ENCODE measurements around the gene IST1. TPM values are rescaled to one million over a fixed set of nuclear protein-coding genes. Genes with fewer than 3 reads are reported as not detected.
A peak's percentile ranks its signal among the peaks of the same experiment; 100 is the strongest.
"Not testable (repeated sequence)": the region's sequence is repeated elsewhere in the genome, so short reads cannot be mapped to it uniquely, and the experiment has no call there.

The IST1 gene
- total RNA-seq (2014; rRNA removed; shearing (Covaris generic)), result 115 and 136 TPM in 2 replicates

GRCh38 chr16:71894921-71895678, at the start of gene IST1:
Gene IST1 (plus strand): TSS chr16:71895531. CDS start chr16:71915641, 20,110 bp downstream.
- DNase-seq (ENCODE audit: low spot score), result peak; percentile 97

GRCh38 chr16:71845639-71846430, 49.5 kb upstream of the IST1 start, which contains the start of gene ATXN1L:
Gene ATXN1L (plus strand): TSS chr16:71845976. CDS start chr16:71849741, 3,765 bp downstream.
- DNase-seq (ENCODE audit: low spot score), result peak; percentile 91

GRCh38 chr16:71846431-71846830, 48.9 kb upstream of the IST1 start:
- DNase-seq (ENCODE audit: low spot score), result peak; percentile 41

- DNase-seq (ENCODE audit: low spot score), result no peak
Observed at GRCh38 chr16:71847096-71847495, 48.2 kb upstream of the IST1 start.

GRCh38 chr16:71848622-71849021, 46.7 kb upstream of the IST1 start:
- DNase-seq (ENCODE audit: low spot score), result no peak

- no peak for DNase-seq (ENCODE audit: low spot score)
Observed at GRCh38 chr16:71851746-71852145, 43.6 kb upstream of the IST1 start.

GRCh38 chr16:71852158-71852557, 43.2 kb upstream of the IST1 start:
- DNase-seq (ENCODE audit: low spot score), result no peak

GRCh38 chr16:71852561-71852960, 42.8 kb upstream of the IST1 start:
- DNase-seq (ENCODE audit: low spot score), result no peak

- no peak for DNase-seq (ENCODE audit: low spot score)
Observed at GRCh38 chr16:71853413-71853812, 41.9 kb upstream of the IST1 start.

GRCh38 chr16:71854369-71854948, 40.9 kb upstream of the IST1 start:
- DNase-seq (ENCODE audit: low spot score), result no peak

GRCh38 chr16:71855937-71856662, 39.2 kb upstream of the IST1 start:
- DNase-seq (ENCODE audit: low spot score), result no peak

- DNase-seq (ENCODE audit: low spot score), result no peak
Observed at GRCh38 chr16:71859762-71860521, 35.4 kb upstream of the IST1 start.

GRCh38 chr16:71863995-71864394, 31.3 kb upstream of the IST1 start:
- DNase-seq (ENCODE audit: low spot score), result no peak

GRCh38 chr16:71865173-71865863, 30.0 kb upstream of the IST1 start:
- no peak for DNase-seq (ENCODE audit: low spot score)

GRCh38 chr16:71867175-71867574, 28.2 kb upstream of the IST1 start:
- not testable (repeated sequence) for DNase-seq (ENCODE audit: low spot score)

GRCh38 chr16:71867939-71868338, 27.4 kb upstream of the IST1 start:
- DNase-seq (ENCODE audit: low spot score), result no peak

GRCh38 chr16:71869089-71869488, 26.2 kb upstream of the IST1 start:
- DNase-seq (ENCODE audit: low spot score), result no peak

- DNase-seq (ENCODE audit: low spot score), result no peak
Observed at GRCh38 chr16:71870818-71871217, 24.5 kb upstream of the IST1 start.

- no peak for DNase-seq (ENCODE audit: low spot score)
Observed at GRCh38 chr16:71873199-71873598, 22.1 kb upstream of the IST1 start.

- DNase-seq (ENCODE audit: low spot score), result no peak
Observed at GRCh38 chr16:71878911-71879310, 16.4 kb upstream of the IST1 start.

Data from HT-29 (cell line).